Measurements from ENCODE around the gene NPIPB8.
A peak's percentile ranks its signal among the peaks of the same experiment; 100 is the strongest.
"Not testable (repeated sequence)": the region's sequence is repeated elsewhere in the genome, so short reads cannot be mapped to it uniquely, and the experiment has no call there.

Gene NPIPB8

GRCh38 chr16:28608867-28609596, 28.8 kb upstream of the NPIPB8 start:
- not testable (repeated sequence) for H3K27ac ChIP-seq (ENCODE audit: low read depth, low read length); H3K36me3 ChIP-seq (ENCODE audit: insufficient read depth, low read length); H3K27me3 ChIP-seq (ENCODE audit: control insufficient read depth in 1 of 2, insufficient read depth in 2 of 2, low read length in 2 of 2); H3K9ac ChIP-seq (ENCODE audit: low read length); H3K9me3 ChIP-seq (ENCODE audit: low read length); H3K4me1 ChIP-seq (ENCODE audit: insufficient read depth, low read length)
- H3K4me3 ChIP-seq (ENCODE audit: low read depth in 1 of 2, low read length in 2 of 2), result peak overlapping the region in 1 of 2 donors; percentile 49

GRCh38 chr16:28609631-28610594, 28.0 kb upstream of the NPIPB8 start, which contains the start of gene SULT1A1:
TSS of gene SULT1A1 (minus strand) at chr16:28610044. CDS start at chr16:28608855, 1,189 bp downstream.
- H3K9ac ChIP-seq (ENCODE audit: low read length), result no peak within 1 kb of the TSS
- H3K4me1 ChIP-seq (ENCODE audit: insufficient read depth, low read length), result no peaks in the 10 kb centered on the region
- no peaks in the 10 kb centered on the region for H3K36me3 ChIP-seq (ENCODE audit: insufficient read depth, low read length)
- H3K9me3 ChIP-seq (ENCODE audit: low read length), result no peaks in the 10 kb centered on the region
- no peaks in the 10 kb centered on the region for H3K27me3 ChIP-seq (ENCODE audit: control insufficient read depth in 1 of 2, insufficient read depth in 2 of 2, low read length in 2 of 2)
- peak within 1 kb of the TSS in 1 of 2 donors; percentile 49 for H3K4me3 ChIP-seq (ENCODE audit: low read depth in 1 of 2, low read length in 2 of 2)
- H3K27ac ChIP-seq (ENCODE audit: low read depth, low read length), result no peak within 1 kb of the TSS

- H3K4me3 ChIP-seq (ENCODE audit: low read depth in 1 of 2, low read length in 2 of 2), result no peak overlapping the region
- H3K27me3 ChIP-seq (ENCODE audit: control insufficient read depth in 1 of 2, insufficient read depth in 2 of 2, low read length in 2 of 2), result no peaks in the 10 kb centered on the region
- H3K4me1 ChIP-seq (ENCODE audit: insufficient read depth, low read length), result no peaks in the 10 kb centered on the region
- H3K9me3 ChIP-seq (ENCODE audit: low read length), result no peaks in the 10 kb centered on the region
- H3K27ac ChIP-seq (ENCODE audit: low read depth, low read length), result no peak overlapping the region
- H3K36me3 ChIP-seq (ENCODE audit: insufficient read depth, low read length), result no peaks in the 10 kb centered on the region
- no peak overlapping the region for H3K9ac ChIP-seq (ENCODE audit: low read length)
These were observed 27.2 kb upstream of the NPIPB8 start for GRCh38 chr16:28610595-28611191.

GRCh38 chr16:28612359-28613280, 25.2 kb upstream of the NPIPB8 start:
- not testable (repeated sequence) for H3K9me3 ChIP-seq (ENCODE audit: low read length); H3K27ac ChIP-seq (ENCODE audit: low read depth, low read length); H3K9ac ChIP-seq (ENCODE audit: low read length); H3K4me1 ChIP-seq (ENCODE audit: insufficient read depth, low read length); H3K27me3 ChIP-seq (ENCODE audit: control insufficient read depth in 1 of 2, insufficient read depth in 2 of 2, low read length in 2 of 2); H3K36me3 ChIP-seq (ENCODE audit: insufficient read depth, low read length); H3K4me3 ChIP-seq (ENCODE audit: low read depth in 1 of 2, low read length in 2 of 2)

- H3K27me3 ChIP-seq (ENCODE audit: control insufficient read depth in 1 of 2, insufficient read depth in 2 of 2, low read length in 2 of 2); H3K36me3 ChIP-seq (ENCODE audit: insufficient read depth, low read length); H3K9ac ChIP-seq (ENCODE audit: low read length); H3K9me3 ChIP-seq (ENCODE audit: low read length); H3K4me3 ChIP-seq (ENCODE audit: low read depth in 1 of 2, low read length in 2 of 2); H3K27ac ChIP-seq (ENCODE audit: low read depth, low read length); H3K4me1 ChIP-seq (ENCODE audit: insufficient read depth, low read length): not testable (repeated sequence)
These were observed 24.0 kb upstream of the NPIPB8 start for GRCh38 chr16:28613912-28614311.

GRCh38 chr16:28614561-28614960, 23.3 kb upstream of the NPIPB8 start:
- not testable (repeated sequence) for H3K9me3 ChIP-seq (ENCODE audit: low read length); H3K4me3 ChIP-seq (ENCODE audit: low read depth in 1 of 2, low read length in 2 of 2); H3K9ac ChIP-seq (ENCODE audit: low read length); H3K27me3 ChIP-seq (ENCODE audit: control insufficient read depth in 1 of 2, insufficient read depth in 2 of 2, low read length in 2 of 2); H3K4me1 ChIP-seq (ENCODE audit: insufficient read depth, low read length); H3K36me3 ChIP-seq (ENCODE audit: insufficient read depth, low read length); H3K27ac ChIP-seq (ENCODE audit: low read depth, low read length)

- H3K27ac ChIP-seq (ENCODE audit: low read depth, low read length); H3K9me3 ChIP-seq (ENCODE audit: low read length); H3K9ac ChIP-seq (ENCODE audit: low read length); H3K36me3 ChIP-seq (ENCODE audit: insufficient read depth, low read length); H3K4me1 ChIP-seq (ENCODE audit: insufficient read depth, low read length); H3K27me3 ChIP-seq (ENCODE audit: control insufficient read depth in 1 of 2, insufficient read depth in 2 of 2, low read length in 2 of 2); H3K4me3 ChIP-seq (ENCODE audit: low read depth in 1 of 2, low read length in 2 of 2): not testable (repeated sequence)
These were observed 22.2 kb upstream of the NPIPB8 start for GRCh38 chr16:28615486-28616223.

- not testable (repeated sequence) for H3K4me3 ChIP-seq (ENCODE audit: low read depth in 1 of 2, low read length in 2 of 2); H3K9me3 ChIP-seq (ENCODE audit: low read length); H3K27ac ChIP-seq (ENCODE audit: low read depth, low read length)
These were observed 21.7 kb upstream of the NPIPB8 start for GRCh38 chr16:28616224-28616577.

GRCh38 chr16:28616636-28617035, 21.2 kb upstream of the NPIPB8 start:
- Histone ChIP-seq H3K27me3 (ENCODE audit: control insufficient read depth in 1 of 2, insufficient read depth in 2 of 2, low read length in 2 of 2) (no peaks in the 10 kb centered on the region), H3K4me1 (ENCODE audit: insufficient read depth, low read length) (no peaks in the 10 kb centered on the region), H3K9me3 (ENCODE audit: low read length) (no peaks in the 10 kb centered on the region), H3K36me3 (ENCODE audit: insufficient read depth, low read length) (no peaks in the 10 kb centered on the region), H3K4me3 (ENCODE audit: low read depth in 1 of 2, low read length in 2 of 2) (no peak overlapping the region), H3K9ac (ENCODE audit: low read length) (no peak overlapping the region), H3K27ac (ENCODE audit: low read depth, low read length) (no peak overlapping the region)

More at GRCh38 chr16:28616224-28616577, 21.7 kb upstream of the NPIPB8 start:
- H3K27me3 ChIP-seq (ENCODE audit: control insufficient read depth in 1 of 2, insufficient read depth in 2 of 2, low read length in 2 of 2); H3K9ac ChIP-seq (ENCODE audit: low read length); H3K4me1 ChIP-seq (ENCODE audit: insufficient read depth, low read length); H3K36me3 ChIP-seq (ENCODE audit: insufficient read depth, low read length): not testable (repeated sequence)

- Histone ChIP-seq H3K27ac (ENCODE audit: low read depth, low read length) (no peak overlapping the region), H3K9me3 (ENCODE audit: low read length) (no peaks in the 10 kb centered on the region), H3K4me3 (ENCODE audit: low read depth in 1 of 2, low read length in 2 of 2) (no peak overlapping the region), H3K27me3 (ENCODE audit: control insufficient read depth in 1 of 2, insufficient read depth in 2 of 2, low read length in 2 of 2) (no peaks in the 10 kb centered on the region), H3K36me3 (ENCODE audit: insufficient read depth, low read length) (no peaks in the 10 kb centered on the region), H3K4me1 (ENCODE audit: insufficient read depth, low read length) (no peaks in the 10 kb centered on the region), H3K9ac (ENCODE audit: low read length) (no peak overlapping the region)
These were observed 20.0 kb upstream of the NPIPB8 start for GRCh38 chr16:28617874-28618273.

Data from muscle layer of colon (tissue), 2 donors.